H1 (cell line): ENCODE data around the gene APP. TPM values are rescaled to one million over a fixed set of nuclear protein-coding genes. Genes with fewer than 3 reads are reported as not detected.

Experiments used
- CTCF ChIA-PET: fragments of 300-600 bp; sonication (Branson Sonifier 250); formaldehyde crosslinking; loops from one replicate; lab custom pipeline; 2021; ENCODE audit not compliant: partially characterized antibody; lab: Charles Lee
- POLR2A ChIA-PET: fragments of 300-600 bp; sonication (Branson Sonifier 250); formaldehyde crosslinking; loops from one replicate; lab custom pipeline; 2021; ENCODE audit warnings: inconsistent platforms; ENCODE audit not compliant: partially characterized antibody; lab: Charles Lee
- DNase-seq, 2 experiments: peaks; one replicate each; pipeline versions ENCODE4 v3.0.0 to v3.0.0-alpha.2; 2010 to 2022; ENCODE audit warnings: low spot score in 2 of 2, low read depth in 1 of 2, mixed read lengths in 1 of 2
- FAIRE-seq: peaks from 2 replicates; lab custom pipeline; 2011; peaks lifted over from hg19 to GRCh38; lab: Jason Lieb, UNC
- H2AFZ ChIP-seq: 2 replicates; pipeline ENCODE4 v1.8.1; 2012; ENCODE audit warnings: low read length, inconsistent platforms
- H2AK5ac ChIP-seq: 2 replicates; pipeline ENCODE4 v1.6.1; 2013; ENCODE audit warnings: low read depth, low read length
- H2BK120ac ChIP-seq: replicated peaks from 2 replicates; pipeline ENCODE3; 2013; ENCODE audit warnings: low read depth, low read length, inconsistent platforms
- H2BK12ac ChIP-seq: 2 replicates; pipeline ENCODE4 v1.6.1; 2013; ENCODE audit warnings: low read depth, low read length
- H2BK15ac ChIP-seq: 2 replicates; pipeline ENCODE4 v1.6.1; 2013; ENCODE audit warnings: low read length
- H2BK20ac ChIP-seq: 2 replicates; pipeline ENCODE4 v1.6.1; 2013; ENCODE audit warnings: low read length
- H2BK5ac ChIP-seq: 2 replicates; pipeline ENCODE4 v1.6.1; 2013; ENCODE audit warnings: low read depth, low read length
- H3K14ac ChIP-seq: 2 replicates; pipeline ENCODE4 v1.6.1; 2013; ENCODE audit warnings: inconsistent platforms; ENCODE audit not compliant: insufficient read length
- H3K18ac ChIP-seq: 2 replicates; pipeline ENCODE4 v1.6.1; 2013; ENCODE audit warnings: low read length; ENCODE audit errors: extremely low read depth
- H3K23ac ChIP-seq: 2 replicates; pipeline ENCODE4 v1.6.1; 2013; ENCODE audit warnings: inconsistent platforms; ENCODE audit not compliant: insufficient read length
- H3K23me2 ChIP-seq: 2 replicates; pipeline ENCODE4 v1.6.1; 2013; ENCODE audit warnings: low read depth, low read length
- H3K27ac ChIP-seq: 2 replicates; pipeline ENCODE4 v1.6.1; 2011; ENCODE audit warnings: low read depth, low read length, inconsistent platforms
- H3K27me3 ChIP-seq, 4 experiments: replicated peaks in 1 of 4; 1 replicate in 1 of 4; 2 replicates in 3 of 4; pipeline versions ENCODE4 v1.6.1 to v1.8.1; 2011 to 2013; ENCODE audit warnings: low read length in 3 of 4, mild to moderate bottlenecking in 3 of 4, inconsistent platforms in 2 of 4, mixed read lengths in 2 of 4, moderate library complexity in 1 of 4; ENCODE audit not compliant: control insufficient read depth in 3 of 4, insufficient read depth in 3 of 4; ENCODE audit errors: extremely low read depth in 1 of 4
- H3K36me3 ChIP-seq, 4 experiments: 2 replicates each; pipeline versions ENCODE4 v1.6.1 to v1.8.1; 2011 to 2013; ENCODE audit warnings: mild to moderate bottlenecking in 4 of 4, low read length in 3 of 4, moderate library complexity in 2 of 4, control low read depth in 1 of 4, inconsistent platforms in 1 of 4; ENCODE audit not compliant: insufficient read depth in 4 of 4, control insufficient read depth in 2 of 4
- H3K4ac ChIP-seq: replicated peaks from 2 replicates; pipeline ENCODE3; 2013; ENCODE audit warnings: low read length, low read depth, mixed read lengths, inconsistent platforms; ENCODE audit not compliant: insufficient read length
- H3K4me1 ChIP-seq, 4 experiments: replicated peaks in 1 of 4; 1 replicate in 1 of 4; 2 replicates in 3 of 4; pipeline versions ENCODE4 v1.6.1 to v1.8.1; 2011 to 2013; ENCODE audit warnings: low read length in 3 of 4, inconsistent platforms in 2 of 4, mixed read lengths in 1 of 4; ENCODE audit not compliant: insufficient read depth in 4 of 4, control insufficient read depth in 3 of 4
- H3K4me2 ChIP-seq, 2 experiments: 2 replicates each; pipeline versions ENCODE4 v1.6.1 to v1.8.1; 2011 to 2013; ENCODE audit warnings: low read depth in 2 of 2, low read length in 2 of 2, control low read depth in 1 of 2, inconsistent platforms in 1 of 2, mild to moderate bottlenecking in 1 of 2; ENCODE audit not compliant: insufficient read depth in 1 of 2
- H3K4me3 ChIP-seq, 4 experiments: fragments of 200-600, 300-600 bp in 1 of 4; sonication (generic), shearing (Covaris generic), sonication (Bioruptor Twin) in 1 of 4; 2 replicates each; pipeline versions ENCODE4 v1.5.1 to v1.8.1; 2011 to 2016; ENCODE audit warnings: low read length in 4 of 4, low read depth in 3 of 4, control low read depth in 2 of 4, inconsistent platforms in 2 of 4, mild to moderate bottlenecking in 2 of 4, mixed read lengths in 1 of 4, moderate library complexity in 1 of 4; ENCODE audit not compliant: insufficient read depth in 2 of 4; ENCODE audit errors: extremely low read depth in 1 of 4
- H3K56ac ChIP-seq: replicated peaks from 2 replicates; pipeline ENCODE3; 2013; ENCODE audit warnings: low read depth, mild to moderate bottlenecking, mixed read lengths, low read length, inconsistent platforms; ENCODE audit not compliant: insufficient read length
- H3K79me1 ChIP-seq: 2 replicates; pipeline ENCODE4 v1.6.1; 2013; ENCODE audit warnings: low read depth, low read length, control low read depth
- H3K79me2 ChIP-seq, 2 experiments: 2 replicates each; pipeline versions ENCODE4 v1.6.1 to v1.8.1; 2012 to 2013; ENCODE audit warnings: low read length in 2 of 2, mild to moderate bottlenecking in 2 of 2, inconsistent platforms in 1 of 2; ENCODE audit not compliant: insufficient read depth in 2 of 2, control insufficient read depth in 1 of 2
- H3K9ac ChIP-seq, 4 experiments: replicated peaks in 1 of 4; 1 replicate in 1 of 4; 2 replicates in 3 of 4; pipeline versions ENCODE4 v1.6.1 to v1.8.1; 2011 to 2013; ENCODE audit warnings: low read depth in 3 of 4, low read length in 3 of 4, control low read depth in 2 of 4, mild to moderate bottlenecking in 2 of 4, moderate library complexity in 2 of 4, inconsistent platforms in 1 of 4; ENCODE audit errors: extremely low read depth in 1 of 4
- H3K9me3 ChIP-seq, 2 experiments: 2 replicates each; pipeline versions ENCODE4 v1.6.1 to v1.8.1; 2012 to 2013; ENCODE audit warnings: mild to moderate bottlenecking in 2 of 2, moderate library complexity in 2 of 2, control low read depth in 1 of 2, inconsistent platforms in 1 of 2, low read depth in 1 of 2, low read length in 1 of 2, mixed read lengths in 1 of 2; ENCODE audit not compliant: insufficient read depth in 2 of 2
- H4K20me1 ChIP-seq, 2 experiments: replicated peaks in 1 of 2; 2 replicates each; pipeline versions ENCODE3 to v1.8.1; 2011 to 2013; ENCODE audit warnings: inconsistent platforms in 2 of 2, low read length in 2 of 2, mild to moderate bottlenecking in 1 of 2; ENCODE audit not compliant: insufficient read depth in 2 of 2, control insufficient read depth in 1 of 2
- H4K5ac ChIP-seq: 2 replicates; pipeline ENCODE4 v1.6.1; 2013; ENCODE audit warnings: low read length, low read depth, mixed read lengths, inconsistent platforms; ENCODE audit not compliant: insufficient read length
- H4K8ac ChIP-seq: 2 replicates; pipeline ENCODE4 v1.8.0; 2013; ENCODE audit warnings: mild to moderate bottlenecking, moderate library complexity, low read length, inconsistent platforms; ENCODE audit not compliant: insufficient read depth; ENCODE audit errors: extremely low read depth
- H4K91ac ChIP-seq: replicated peaks from 2 replicates; pipeline ENCODE3; 2013; ENCODE audit warnings: low read length, mixed read lengths, inconsistent platforms; ENCODE audit not compliant: insufficient read length
- ATF2 ChIP-seq: IDR thresholded peaks from 2 replicates; pipeline ENCODE4 v1.6.1; 2012; ENCODE audit warnings: low read length, inconsistent platforms
- BRCA1 ChIP-seq: IDR thresholded peaks from 2 replicates; pipeline ENCODE4 v1.6.1; 2012; ENCODE audit warnings: low read depth, low read length, improper control_type of control experiment
- CREB1 ChIP-seq: IDR thresholded peaks from 2 replicates; pipeline ENCODE4 v1.6.1; 2012; ENCODE audit warnings: inconsistent platforms
- E2F6 ChIP-seq: IDR thresholded peaks from 2 replicates; pipeline ENCODE4 v1.6.1; 2012; ENCODE audit warnings: inconsistent platforms
- JUND ChIP-seq: IDR thresholded peaks from 2 replicates; pipeline ENCODE4 v1.6.1; 2011; ENCODE audit warnings: mild to moderate bottlenecking, improper control_type of control experiment, low read length
- PHF8 ChIP-seq: fragments of 200-600 bp; sonication (generic); conservative IDR thresholded peaks from 2 replicates; pipeline ENCODE4 v1.7.1; 2012; ENCODE audit warnings: low read depth, mild to moderate bottlenecking, inconsistent platforms, low read length, moderate library complexity
- SAP30 ChIP-seq: fragments of 300-600 bp; sonication (generic); IDR thresholded peaks from 2 replicates; pipeline ENCODE4 v1.7.1; 2012; ENCODE audit warnings: low read length, moderate library complexity, mild to moderate bottlenecking, inconsistent platforms; ENCODE audit not compliant: insufficient read depth, insufficient replicate concordance
- SIX5 ChIP-seq: IDR thresholded peaks from 2 replicates; pipeline ENCODE4 v1.6.1; 2011; ENCODE audit warnings: mild to moderate bottlenecking, low read depth, low read length
- SP1 ChIP-seq: IDR thresholded peaks from 2 replicates; pipeline ENCODE4 v1.6.1; 2011; ENCODE audit warnings: low read depth, low read length
- YY1 ChIP-seq: IDR thresholded peaks from 2 replicates; pipeline ENCODE4 v1.6.1; 2011; ENCODE audit warnings: low read depth, mild to moderate bottlenecking, low read length
- WGBS, 2 experiments: shearing (Covaris generic) in 1 of 2; methylation state at CpG; one replicate each; pipeline versions ENCODE4 v1.1.6 to v1.1.7; 2013 to 2015; ENCODE audit warnings: low lambda C conversion rate in 2 of 2, mixed read lengths in 2 of 2, inconsistent platforms in 1 of 2, low coverage in 1 of 2, missing lambda C conversion rate in 1 of 2; ENCODE audit not compliant: insufficient replicate concordance in 2 of 2, insufficient coverage in 1 of 2, insufficient read length in 1 of 2; ENCODE audit errors: extremely low coverage in 1 of 2, missing lambda C conversion rate in 1 of 2; 5-methylcytosine and 5-hydroxymethylcytosine counted together
- polyA plus RNA-seq, 7 experiments: library from polyadenylated mRNA; depleted of rRNA in 3 of 7; stranded (reverse) in 5 of 7; unstranded in 2 of 7; fragments of >200 nt in 5 of 7; fragments of 200-250 nt in 2 of 7; gene quantifications; 1 replicate in 5 of 7; 2 replicates in 1 of 7; 4 replicates in 1 of 7; pipeline versions ENCODE4 v1.2.1 to v1.2.3, GENCODE V29; 2011 to 2013; ENCODE audit warnings: missing spikeins in 2 of 7, mixed read lengths in 2 of 7
- total RNA-seq: library from RNA; stranded (reverse); fragmentation: NEBNext Ultra II Directional; extraction: Animal tissue kit (Norgen Biotek cat#: 25700); gene quantifications from 2 replicates; pipeline ENCODE4 v1.2.1, GENCODE V29; 2021

APP gene
- total and polyA plus RNA-seq, 2 of the 8 experiments (the other 6 are each of a cell fraction or from before 2014, with no cell fraction given), result 375 to 551 TPM

GRCh38 chr21:26136671-26137070 is 33.9 kb downstream of the APP start:
- Histone ChIP-seq H3K79me2 (peaks cover 30 to 100% of the 10 kb centered on the region in 2 experiments), H3K4me3 (no peak overlapping the region), H3K36me3 (no peaks in the 10 kb centered on the region), H3K27me3 (no peaks in the 10 kb centered on the region), H3K23ac (no peak overlapping the region), H4K20me1 (peaks cover 11% of the 10 kb centered on the region in 2 experiments), H3K4me1 (peaks cover 0 to 13% (median under 1%) of the 10 kb centered on the region in 4 experiments; a peak in 3 of 7 replicates), H3K27ac (no peak overlapping the region), H4K8ac (no peak overlapping the region), H2BK15ac (no peak overlapping the region), H3K4me2 (no peak overlapping the region), H3K79me1 (peaks cover 10% of the 10 kb centered on the region; the same call in 1 of the 2 replicates), H2BK20ac (no peak overlapping the region), H2BK12ac (no peak overlapping the region), H3K9me3 (no peaks in the 10 kb centered on the region), H2BK5ac (no peak overlapping the region), H3K14ac (no peak overlapping the region), H3K23me2 (no peaks in the 10 kb centered on the region), H3K4ac (no peak overlapping the region), H3K9ac (no peak overlapping the region), H2BK120ac (no peak overlapping the region), H4K5ac (no peak overlapping the region), H2AFZ (no peak overlapping the region), H2AK5ac (no peak overlapping the region), H3K18ac (no peak overlapping the region), H4K91ac (no peak overlapping the region), H3K56ac (no peak overlapping the region)
- TF ChIP-seq JUND, result no peak
- TF ChIP-seq PHF8, result no peak
- TF ChIP-seq SIX5, result no peak
- no peak for TF ChIP-seq E2F6
- no peak for TF ChIP-seq YY1
- no peak for TF ChIP-seq BRCA1
- no peak for TF ChIP-seq SP1
- no peak for TF ChIP-seq SAP30
- no peak for TF ChIP-seq ATF2
- no peak for TF ChIP-seq CREB1
- CTCF ChIA-PET, result interaction anchor here (0.6 to 1.2 kb wide), 3 partner anchors 58 to 235 kb away, joined by 3 read pairs; no protein-coding TSS in a partner anchor
- 86% methylated on average over 6 of the region's 6 CpGs; no CpG with 5 or more reads in 1 of the 2 experiments for WGBS, 2 experiments
- FAIRE-seq, result no peak
- POLR2A ChIA-PET, result interaction anchor here (0.6 to 1.2 kb wide), 3 partner anchors 12 to 150 kb away, joined by 3 to 4 read pairs (median 3); no protein-coding TSS in a partner anchor
- no peak for DNase-seq
